DOHH2 (cell line): ENCODE results near the gene BZW1.

Experiments used
- H3F3A ChIP-seq: fragments of 200-600 bp; sonication (generic), shearing (Covaris generic); 2 replicates; pipeline ENCODE4 v1.6.0; 2016; ENCODE audit warnings: antibody characterized with exemption, mild to moderate bottlenecking; ENCODE audit not compliant: control insufficient read depth, insufficient read depth
- H3K27ac ChIP-seq: fragments of 200-600 bp; sonication (generic); 2 replicates; pipeline ENCODE4 v1.5.1; 2014; ENCODE audit warnings: low read depth, mild to moderate bottlenecking, low read length, moderate library complexity
- H3K27me3 ChIP-seq: fragments of 200-600 bp; sonication (generic); 2 replicates; pipeline ENCODE4 v1.6.1; 2014; ENCODE audit warnings: mild to moderate bottlenecking, low read length, mixed read lengths; ENCODE audit not compliant: control insufficient read depth
- H3K36me3 ChIP-seq: fragments of 200-600 bp; sonication (generic); 2 replicates; pipeline ENCODE4 v1.6.1; 2014; ENCODE audit warnings: mild to moderate bottlenecking, low read length, moderate library complexity, mixed read lengths; ENCODE audit not compliant: control insufficient read depth
- H3K4me1 ChIP-seq: fragments of 200-600 bp; sonication (generic); 2 replicates; pipeline ENCODE4 v1.6.1; 2014; ENCODE audit warnings: mild to moderate bottlenecking, low read length, mixed read lengths; ENCODE audit not compliant: control insufficient read depth
- H3K4me2 ChIP-seq: fragments of 200-600 bp; sonication (generic); 2 replicates; pipeline ENCODE4 v1.6.0; 2014; ENCODE audit warnings: mild to moderate bottlenecking, low read length, moderate library complexity
- H3K4me3 ChIP-seq: fragments of 200-600 bp; sonication (generic); 2 replicates; pipeline ENCODE4 v1.5.1; 2014; ENCODE audit warnings: mild to moderate bottlenecking, low read length, mixed read lengths
- H3K79me2 ChIP-seq: fragments of 200-600 bp; sonication (generic); 2 replicates; pipeline ENCODE4 v1.6.1; 2014; ENCODE audit warnings: mild to moderate bottlenecking, low read length, mixed read lengths; ENCODE audit not compliant: control insufficient read depth
- H3K9me2 ChIP-seq: fragments of 200-600 bp; sonication (generic); replicated peaks from 2 replicates; pipeline ENCODE4 v1.6.1; 2014; ENCODE audit warnings: mild to moderate bottlenecking, low read length, mixed read lengths; ENCODE audit not compliant: control insufficient read depth
- H3K9me3 ChIP-seq: fragments of 200-600 bp; sonication (generic); 2 replicates; pipeline ENCODE4 v1.6.1; 2014; ENCODE audit warnings: antibody characterized with exemption, low read length, mixed read lengths; ENCODE audit not compliant: control insufficient read depth, insufficient read depth
- H4K20me1 ChIP-seq: fragments of 200-600 bp; sonication (generic); 2 replicates; pipeline ENCODE4 v1.6.0; 2014; ENCODE audit warnings: low read depth, mild to moderate bottlenecking, antibody characterized with exemption, low read length, moderate library complexity; ENCODE audit not compliant: control insufficient read depth, insufficient read depth
- CTCF ChIP-seq: fragments of 200-600 bp; sonication (generic); IDR thresholded peaks from one replicate; pipeline ENCODE4 v1.5.1; 2014; ENCODE audit warnings: antibody characterized with exemption, mild to moderate bottlenecking, low read depth, low read length; ENCODE audit not compliant: poor library complexity, severe bottlenecking
- EZH2phosphoT487 ChIP-seq: fragments of 200-600 bp; sonication (generic); IDR thresholded peaks from 2 replicates; pipeline ENCODE4 v1.6.1; 2017; ENCODE audit warnings: borderline replicate concordance, mild to moderate bottlenecking, antibody characterized with exemption, low read length, moderate library complexity, mixed read lengths

The BZW1 gene

GRCh38 chr2:200850512-200851256 is 39.0 kb downstream of the BZW1 start:
- Histone ChIP-seq H3K4me1 (no peaks in the 10 kb centered on the region), H3F3A (peaks cover 61% of the 10 kb centered on the region), H3K9me2 (no peaks in the 10 kb centered on the region), H3K4me2 (no peak overlapping the region), H3K36me3 (peaks cover 54% of the 10 kb centered on the region), H3K79me2 (no peaks in the 10 kb centered on the region), H3K4me3 (no peak overlapping the region), H3K27ac (no peak overlapping the region), H3K27me3 (no peaks in the 10 kb centered on the region), H4K20me1 (no peaks in the 10 kb centered on the region), H3K9me3 (no peaks in the 10 kb centered on the region)
- TF ChIP-seq EZH2phosphoT487 = no peak
- TF ChIP-seq CTCF = no peak

- TF ChIP-seq EZH2phosphoT487 (no peak), CTCF (no peak)
- no peaks in the 10 kb centered on the region for H3K4me1 ChIP-seq
- H3K9me3 ChIP-seq = no peaks in the 10 kb centered on the region
- H3K79me2 ChIP-seq = peaks cover 6% of the 10 kb centered on the region
- peaks cover 61% of the 10 kb centered on the region for H3F3A ChIP-seq
- H3K9me2 ChIP-seq = no peaks in the 10 kb centered on the region
- no peak overlapping the region for H3K4me3 ChIP-seq
- H3K27ac ChIP-seq = no peak overlapping the region
- no peaks in the 10 kb centered on the region for H4K20me1 ChIP-seq
- H3K36me3 ChIP-seq = peaks cover 62% of the 10 kb centered on the region
- H3K27me3 ChIP-seq = no peaks in the 10 kb centered on the region
- no peak overlapping the region for H3K4me2 ChIP-seq
These were observed 39.9 kb downstream of the BZW1 start for GRCh38 chr2:200851398-200852248.

- Histone ChIP-seq H3K4me2 (no peak overlapping the region), H3K4me3 (no peak overlapping the region), H3K4me1 (no peaks in the 10 kb centered on the region), H3K27me3 (no peaks in the 10 kb centered on the region), H3K9me2 (no peaks in the 10 kb centered on the region), H3K27ac (no peak overlapping the region), H3F3A (peaks cover 69% of the 10 kb centered on the region), H3K79me2 (peaks cover 16% of the 10 kb centered on the region), H3K36me3 (peaks cover 72% of the 10 kb centered on the region), H4K20me1 (peaks cover 4% of the 10 kb centered on the region; the same call in 1 of the 2 replicates), H3K9me3 (no peaks in the 10 kb centered on the region)
- no peak for TF ChIP-seq EZH2phosphoT487
- no peak for TF ChIP-seq CTCF
These were observed 40.9 kb downstream of the BZW1 start for GRCh38 chr2:200852605-200853004.
